GM19351 (cell line): ENCODE results near the gene NBEA.
"Not testable (repeated sequence)": the region's sequence is repeated elsewhere in the genome, so short reads cannot be mapped to it uniquely, and the experiment has no call there.

ENCODE experiments used
- ATAC-seq: cut with Tn5 transposase; IDR thresholded peaks from one replicate; pipeline ENCODE4 v1.9.1; 2021; ENCODE audit warnings: mild to moderate bottlenecking, moderate library complexity; ENCODE audit not compliant: unreplicated experiment

Gene NBEA

GRCh38 chr13:34941835-34942731 lies at the start of gene NBEA:
NBEA (plus strand) TSS chr13:34942270; CDS start chr13:34942821, 551 bp downstream.
- peak; percentile 65 for ATAC-seq

DNA sequence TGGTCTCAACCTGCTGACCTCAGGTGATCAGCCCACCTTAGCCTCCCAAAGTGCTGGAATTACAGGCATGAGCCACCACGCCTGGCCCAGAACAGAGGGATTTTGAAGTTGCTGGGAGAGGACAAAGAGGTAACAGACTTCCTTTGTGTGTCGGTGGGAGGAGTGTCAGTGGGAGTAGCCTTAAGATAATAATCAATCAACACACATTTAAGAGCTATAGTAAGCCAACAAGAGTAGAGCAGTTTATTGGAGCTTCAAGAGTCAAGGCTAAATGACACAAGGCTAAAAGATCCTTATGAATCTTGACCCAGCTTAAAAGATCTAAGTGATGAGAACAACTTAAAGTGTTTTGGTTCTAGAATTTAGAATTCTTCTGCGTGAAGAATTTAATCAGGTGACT lies 47.3 kb upstream of the NBEA start:
- no peak for ATAC-seq

GRCh38 chr13:34897220-34897619 lies 44.9 kb upstream of the NBEA start:
- ATAC-seq, result no peak

GRCh38 chr13:34899888-34900287 lies 42.2 kb upstream of the NBEA start:
- ATAC-seq, result no peak

- no peak for ATAC-seq
Observed at GRCh38 chr13:34900288-34900739, 41.8 kb upstream of the NBEA start.

DNA sequence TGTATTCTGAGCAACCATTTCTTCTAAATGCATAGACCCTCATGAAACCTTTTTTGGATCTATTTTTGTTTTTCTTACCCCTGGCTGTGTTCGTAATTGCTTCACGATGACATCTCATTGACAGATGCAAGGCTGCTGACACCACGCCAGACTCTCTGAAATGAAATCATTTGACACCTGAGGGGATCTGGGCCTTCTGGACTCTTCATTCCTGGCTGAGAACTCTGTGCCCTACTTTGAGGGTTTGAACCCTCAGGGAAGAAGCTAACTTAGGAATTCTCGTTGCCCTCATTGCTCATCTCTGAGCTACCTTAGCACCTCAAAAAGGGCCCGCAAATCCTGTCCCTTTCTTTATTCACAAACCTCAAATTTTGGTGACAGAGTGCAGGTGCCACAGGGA lies 40.5 kb upstream of the NBEA start:
- no peak for ATAC-seq

DNA sequence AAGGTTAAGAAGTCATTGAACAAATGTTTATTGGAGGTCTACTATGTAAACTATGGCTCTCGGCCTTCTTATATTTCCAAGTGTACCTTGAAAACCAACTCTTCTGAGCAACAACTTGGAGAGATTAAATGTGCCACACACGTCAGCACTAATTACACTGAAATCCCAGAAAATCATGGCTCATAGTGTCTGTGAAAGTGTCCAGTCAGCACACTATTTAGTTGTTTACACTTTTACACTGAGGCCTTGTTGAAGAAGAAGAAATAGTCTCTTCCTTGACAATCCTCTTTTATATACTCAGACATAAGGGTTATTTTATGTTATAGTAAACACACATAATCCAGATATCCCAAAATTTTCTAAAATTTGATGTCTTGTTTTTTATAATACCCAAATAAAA lies 30.9 kb upstream of the NBEA start:
- ATAC-seq, result no peak

GRCh38 chr13:34913040-34913439 lies 29.0 kb upstream of the NBEA start:
- ATAC-seq, result no peak

- no peak for ATAC-seq
Observed at GRCh38 chr13:34914416-34914815, 27.7 kb upstream of the NBEA start.

DNA sequence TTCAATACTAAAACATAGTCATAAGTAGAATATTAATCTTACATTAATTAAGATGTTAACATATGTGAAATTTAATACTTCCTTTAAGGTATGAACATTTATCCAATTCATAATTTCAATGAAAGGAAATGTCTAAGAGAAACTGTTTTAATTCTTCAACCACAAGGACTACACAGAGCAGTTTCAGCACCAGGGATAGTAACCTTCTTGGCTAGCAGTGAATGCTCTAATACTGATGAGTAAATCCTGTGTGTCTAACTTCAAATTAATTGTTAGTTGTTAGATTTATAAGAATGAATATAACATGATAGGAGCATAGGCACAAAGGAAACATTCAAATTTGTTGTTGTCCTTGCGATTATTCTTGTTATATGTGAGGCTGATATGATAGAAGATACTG lies 15.6 kb upstream of the NBEA start:
- ATAC-seq, result no peak

GRCh38 chr13:34928676-34929075 lies 13.4 kb upstream of the NBEA start:
- ATAC-seq, result not testable (repeated sequence)

- ATAC-seq, result no peak
Observed at GRCh38 chr13:34931572-34931971, 10.5 kb upstream of the NBEA start.

DNA sequence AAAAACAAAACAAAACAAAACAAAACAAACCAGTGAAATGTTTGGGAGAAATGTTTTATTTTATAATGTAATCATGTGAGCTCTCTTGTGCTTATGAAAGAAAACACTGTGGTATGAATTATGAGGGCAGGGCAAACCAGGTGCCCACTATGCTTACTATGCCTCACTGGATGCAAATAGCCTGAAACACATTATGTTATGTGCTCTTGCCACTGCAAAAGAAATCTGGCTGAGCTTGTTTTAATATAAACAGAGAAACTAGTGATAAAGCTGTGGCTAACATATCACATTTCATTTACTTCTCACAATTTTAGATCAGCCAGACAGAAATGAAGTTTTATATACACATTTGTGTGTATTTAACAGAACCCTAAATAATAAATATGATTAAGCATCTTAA lies 8.7 kb upstream of the NBEA start:
- ATAC-seq, result no peak

DNA sequence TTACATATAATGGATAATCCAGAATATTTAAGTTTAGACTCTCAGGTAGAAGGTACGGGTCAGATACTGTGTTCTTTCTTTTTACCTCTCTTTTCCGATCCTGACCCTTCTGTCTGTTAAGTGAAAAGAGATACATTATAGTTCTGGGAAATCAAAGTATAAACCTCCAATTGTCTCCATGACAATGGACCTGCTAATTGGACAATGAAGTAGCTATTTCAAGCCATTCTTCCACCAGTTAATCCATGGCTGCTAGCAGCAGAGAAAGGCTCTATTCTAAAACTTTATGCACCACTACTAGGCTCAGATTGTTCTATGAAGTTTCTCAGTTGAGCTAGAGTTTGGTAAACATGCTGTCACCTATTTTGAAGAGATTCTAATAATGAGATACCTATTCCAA lies 8.3 kb upstream of the NBEA start:
- ATAC-seq, result no peak

- no peak for ATAC-seq
Observed at GRCh38 chr13:34935841-34936240, 6.2 kb upstream of the NBEA start.

DNA sequence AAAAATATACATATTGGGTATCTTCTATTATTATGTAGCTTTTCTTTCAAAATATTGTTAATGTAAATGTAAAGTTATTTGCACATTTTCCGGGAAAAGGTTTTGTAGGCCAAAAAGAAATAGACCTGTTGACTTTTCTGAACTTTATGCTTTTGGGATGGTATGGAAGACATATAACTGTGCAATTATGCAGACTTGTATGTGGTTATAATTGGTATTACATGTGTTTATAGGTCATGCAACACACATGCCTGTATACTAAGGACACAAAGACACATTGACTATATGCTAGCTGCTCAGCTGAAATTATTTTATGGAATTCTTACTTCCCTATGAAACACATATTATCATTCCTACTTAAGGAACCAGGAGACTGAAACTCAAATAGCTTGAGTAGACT lies 2.3 kb upstream of the NBEA start:
- no peak for ATAC-seq

- ATAC-seq, result no peak
Observed at GRCh38 chr13:34941436-34941834, 635 bp upstream of the NBEA start.

GRCh38 chr13:34942732-34943435 lies 814 bp downstream of the NBEA start:
- peak; percentile 6 for ATAC-seq

GRCh38 chr13:34943436-34944273 lies 1.6 kb downstream of the NBEA start:
- ATAC-seq, result peak; percentile 32

DNA sequence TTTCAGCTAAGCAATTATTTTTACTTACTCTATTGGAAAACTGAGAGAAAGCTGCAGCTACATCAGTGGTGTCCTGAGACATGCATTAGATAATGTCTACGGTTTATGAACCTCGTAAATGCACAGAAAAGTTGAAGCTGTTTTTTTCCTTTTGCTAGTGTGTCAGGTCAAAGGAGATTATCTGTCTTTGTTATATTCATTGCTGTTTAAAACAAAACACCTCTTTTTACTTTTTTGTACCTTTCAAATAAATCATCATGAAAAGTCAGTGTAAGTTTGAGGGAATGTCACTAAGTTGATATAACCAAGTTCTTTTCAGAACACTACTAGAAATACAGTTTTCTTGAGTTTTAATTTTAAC lies 2.2 kb downstream of the NBEA start:
- no peak for ATAC-seq

- ATAC-seq, result peak; percentile 30
Observed at GRCh38 chr13:34944751-34945150, 2.7 kb downstream of the NBEA start.
